Endothelial cell of umbilical vein (primary cell): Measurements from ENCODE around the gene HAPLN2. TPM values are rescaled to one million over a fixed set of nuclear protein-coding genes. Genes with fewer than 3 reads are reported as not detected.

ENCODE experiments used
- BruUV-seq: library from RNA; stranded (reverse); fragments of 400-500 nt; replicated peaks from 2 replicates; lab custom pipeline; 2021; lab: Mats Ljungman, UMichigan
- CTCF ChIA-PET: fragments of 300-600, 350-600 bp; sonication (Branson Sonifier 250); formaldehyde crosslinking; loops from one replicate; lab custom pipeline; 2021; ENCODE audit warnings: antibody characterized with exemption, inconsistent platforms; lab: Charles Lee
- POLR2A ChIA-PET: fragments of 300-600, 350-600 bp; sonication (Branson Sonifier 250); formaldehyde crosslinking; loops from one replicate; lab custom pipeline; 2021; ENCODE audit warnings: antibody characterized with exemption, inconsistent platforms; lab: Charles Lee
- DNase-seq: peaks from one replicate; pipeline ENCODE4 v3.0.0-alpha.2; 2011; ENCODE audit warnings: low read depth, low spot score
- FAIRE-seq: peaks from 2 replicates; lab custom pipeline; 2011; peaks lifted over from hg19 to GRCh38; lab: Jason Lieb, UNC
- H2AFZ ChIP-seq: 2 replicates; pipeline ENCODE4 v1.6.0; 2012; ENCODE audit warnings: low read depth, low read length, control low read depth, inconsistent platforms
- H3K27ac ChIP-seq: 2 replicates; pipeline ENCODE4 v1.5.1; 2011; ENCODE audit warnings: low read depth, mild to moderate bottlenecking, control low read depth, low read length, moderate library complexity; ENCODE audit not compliant: insufficient read depth
- H3K27me3 ChIP-seq, 2 experiments: 2 replicates each; pipeline versions ENCODE4 v1.6.0 to v1.6.1; 2011; ENCODE audit warnings: low read length in 2 of 2, mixed read lengths in 1 of 2; ENCODE audit not compliant: control insufficient read depth in 2 of 2, insufficient read depth in 2 of 2
- H3K36me3 ChIP-seq, 2 experiments: 2 replicates in 1 of 2; 3 replicates in 1 of 2; pipeline ENCODE4 v1.5.1; 2011; ENCODE audit warnings: low read length in 2 of 2, mild to moderate bottlenecking in 1 of 2, moderate library complexity in 1 of 2; ENCODE audit not compliant: control insufficient read depth in 2 of 2, insufficient read depth in 2 of 2; ENCODE audit errors: extremely low read depth in 1 of 2
- H3K4me1 ChIP-seq: 3 replicates; pipeline ENCODE4 v1.5.1; 2011; ENCODE audit warnings: mild to moderate bottlenecking, low read length; ENCODE audit not compliant: control insufficient read depth, insufficient read depth; ENCODE audit errors: extremely low read depth
- H3K4me2 ChIP-seq: 2 replicates; pipeline ENCODE4 v1.6.1; 2011; ENCODE audit warnings: low read length, control low read depth, mixed read lengths; ENCODE audit not compliant: insufficient read depth
- H3K4me3 ChIP-seq, 3 experiments: fragments of 200-600 bp in 1 of 3; sonication (generic), shearing (Covaris generic) in 1 of 3; replicated peaks in 1 of 3; 2 replicates each; pipeline ENCODE4 v1.5.1; 2011 to 2016; ENCODE audit warnings: control low read depth in 3 of 3, low read length in 3 of 3, mild to moderate bottlenecking in 2 of 3, inconsistent platforms in 1 of 3, low read depth in 1 of 3, moderate library complexity in 1 of 3; ENCODE audit not compliant: insufficient read depth in 1 of 3
- H3K79me2 ChIP-seq: 2 replicates; pipeline ENCODE4 v1.6.0; 2012; ENCODE audit warnings: low read length, inconsistent platforms; ENCODE audit not compliant: control insufficient read depth, insufficient read depth
- H3K9ac ChIP-seq: replicated peaks from 2 replicates; pipeline ENCODE3; 2011; ENCODE audit warnings: low read length, control low read depth; ENCODE audit not compliant: insufficient read depth; ENCODE audit errors: extremely low read depth
- H3K9me1 ChIP-seq: replicated peaks from 3 replicates; pipeline ENCODE4 v1.6.0; 2011; ENCODE audit warnings: mild to moderate bottlenecking, low read length; ENCODE audit not compliant: control insufficient read depth, insufficient read depth; ENCODE audit errors: extremely low read depth
- H3K9me3 ChIP-seq: replicated peaks from 2 replicates; pipeline ENCODE4 v1.5.1; 2012; ENCODE audit warnings: low read length, inconsistent platforms; ENCODE audit not compliant: control insufficient read depth, insufficient read depth
- H4K20me1 ChIP-seq: replicated peaks from 2 replicates; pipeline ENCODE3; 2011; ENCODE audit warnings: mild to moderate bottlenecking, low read length; ENCODE audit not compliant: control insufficient read depth, insufficient read depth; ENCODE audit errors: extremely low read depth
- EZH2 ChIP-seq: IDR thresholded peaks from 2 replicates; pipeline ENCODE4 v1.6.1; 2012; ENCODE audit warnings: borderline replicate concordance, low read depth, mild to moderate bottlenecking, moderate library complexity, low read length, inconsistent platforms; ENCODE audit not compliant: severe bottlenecking
- FOS ChIP-seq: IDR thresholded peaks from 2 replicates; pipeline ENCODE4 v1.6.1; 2011; ENCODE audit warnings: mild to moderate bottlenecking, low read length, moderate library complexity, borderline replicate concordance; ENCODE audit not compliant: insufficient read depth
- GATA2 ChIP-seq: IDR thresholded peaks from 2 replicates; pipeline ENCODE4 v1.7.0; 2011; ENCODE audit warnings: low read depth, mild to moderate bottlenecking, moderate library complexity, mixed read lengths, low read length; ENCODE audit not compliant: insufficient read length, insufficient read depth
- MAX ChIP-seq: IDR thresholded peaks from 2 replicates; pipeline ENCODE4 v1.6.1; 2011; ENCODE audit not compliant: insufficient read depth, insufficient read length
- dilution Hi-C: fragments of 300-500 bp; cut with MboI; formaldehyde crosslinking; loops from one replicate; pipeline ENCODE4 v1.15.0; 2019; ENCODE audit warnings: low sequenced_read_pairs; ENCODE audit not compliant: extremely low pct_ligation_motif_present
- intact Hi-C: fragments of 100-400 bp; cut with micrococcal nuclease; formaldehyde crosslinking; loops from one replicate; pipeline ENCODE4 v1.10.0; 2022
- polyA plus RNA-seq, 4 experiments: library from polyadenylated mRNA; depleted of rRNA in 3 of 4; stranded (reverse) in 3 of 4; unstranded in 1 of 4; fragments of >200 nt; gene quantifications; 2 replicates each; pipeline versions ENCODE4 v1.2.1 to v1.2.3, GENCODE V29; 2011 to 2012; ENCODE audit warnings: missing spikeins in 1 of 4
- total RNA-seq: library from RNA; stranded (reverse); gene quantifications from 2 replicates; pipeline ENCODE4 v1.2.3, GENCODE V29; 2021

The HAPLN2 gene
- total and polyA plus RNA-seq, 2 donors (not counting 3 experiments of a cell fraction or from before 2014, with no cell fraction given): not detected

- peak overlapping the region; percentile 20 for H3K4me2 ChIP-seq
Measured at GRCh38 chr1:156616463-156616862, 2.8 kb upstream of the HAPLN2 start.

GRCh38 chr1:156619582-156619955, 354 bp downstream of the HAPLN2 start:
- POLR2A ChIA-PET: no interaction called here
- no peaks in the 10 kb centered on the region for H3K36me3 ChIP-seq
- no peaks in the 10 kb centered on the region for H4K20me1 ChIP-seq
- intact Hi-C loops (no loop called here), dilution Hi-C loops (no loop called here)
- no peaks in the 10 kb centered on the region for H3K9me3 ChIP-seq
- no peak overlapping the region for H3K4me2 ChIP-seq
- TF ChIP-seq FOS: no peak
- no peak for TF ChIP-seq GATA2
- no peak for TF ChIP-seq EZH2
- no TSS peak for BruUV-seq
- H3K4me3 ChIP-seq: no peak overlapping the region
- peaks cover 11% of the 10 kb centered on the region for H3K4me1 ChIP-seq
- H3K79me2 ChIP-seq: no peaks in the 10 kb centered on the region
- H3K27ac ChIP-seq: no peak overlapping the region
- no peak for FAIRE-seq
- CTCF ChIA-PET: interaction anchor here (0.7 to 13.8 kb wide), 11 partner anchors 11 to 308 kb away, joined by 3 to 237 read pairs (median 9); partner anchors contain the start of gene CRABP2
- no peak for DNase-seq
- H3K27me3 ChIP-seq: peaks cover 35 to 44% of the 10 kb centered on the region in 2 experiments
- H3K9me1 ChIP-seq: no peaks in the 10 kb centered on the region
- H3K9ac ChIP-seq: no peak overlapping the region
- H2AFZ ChIP-seq: no peak overlapping the region

More at GRCh38 chr1:156616463-156616862, 2.8 kb upstream of the HAPLN2 start:
- Histone ChIP-seq H3K79me2 (no peaks in the 10 kb centered on the region), H3K27me3 (peaks cover 26 to 32% of the 10 kb centered on the region in 2 experiments), H3K9ac (no peak overlapping the region), H3K4me3 (no peak overlapping the region), H3K27ac (no peak overlapping the region), H3K4me1 (peaks cover 8% of the 10 kb centered on the region), H3K36me3 (no peaks in the 10 kb centered on the region), H3K9me3 (no peaks in the 10 kb centered on the region), H2AFZ (no peak overlapping the region), H3K9me1 (no peaks in the 10 kb centered on the region), H4K20me1 (no peaks in the 10 kb centered on the region)
- BruUV-seq: no TSS peak
- no peak for FAIRE-seq
- dilution Hi-C loops: no loop called here
- DNase-seq: peak; percentile 64
- intact Hi-C loops: no loop called here
- CTCF ChIA-PET: interaction anchor here (1.0 to 1.8 kb wide), 8 partner anchors 8 to 231 kb away, joined by 3 to 11 read pairs (median 5); no protein-coding TSS in a partner anchor
- TF ChIP-seq GATA2 (peak; percentile 68), MAX (no peak), EZH2 (no peak)
- POLR2A ChIA-PET: interaction anchor here (0.7 kb wide), 2 partner anchors 23 to 226 kb away, joined by 4 to 7 read pairs; no protein-coding TSS in a partner anchor
